K562 (cell line): ENCODE measurements around the gene IL6ST. TPM values are rescaled to one million over a fixed set of nuclear protein-coding genes. Genes with fewer than 3 reads are reported as not detected.

ENCODE experiments used
- ELK1 ChIP-seq: sonication (generic); formaldehyde crosslinking; IDR thresholded peaks from 2 replicates; pipeline ENCODE4 v1.8.1; 2022; ENCODE audit warnings: missing genetic modification reagents
- NELFE ChIP-seq: IDR thresholded peaks from 2 replicates; pipeline ENCODE4 v1.6.1; 2011; ENCODE audit warnings: mild to moderate bottlenecking; ENCODE audit not compliant: insufficient read depth, insufficient read length
- PHF8 ChIP-seq: fragments of 200-600 bp; sonication (generic); IDR thresholded peaks from 2 replicates; pipeline ENCODE4 v1.6.1; 2012; ENCODE audit warnings: mixed run types, mild to moderate bottlenecking, inconsistent platforms, low read length, moderate library complexity, borderline replicate concordance
- RUNX1 ChIP-seq: sonication (generic); IDR thresholded peaks from 2 replicates; pipeline ENCODE4 v1.6.1; 2016; ENCODE audit warnings: antibody characterized with exemption, low read depth
- TAF15 ChIP-seq: fragments of 200-400 bp; formaldehyde crosslinking; IDR thresholded peaks from 2 replicates; pipeline ENCODE4 v1.6.1; 2017; ENCODE audit warnings: mild to moderate bottlenecking, low read depth, low read length, moderate library complexity
- TRIM25 ChIP-seq: fragments of 450-650 bp; IDR thresholded peaks from 2 replicates; pipeline ENCODE4 v1.7.0; 2016; ENCODE audit warnings: borderline replicate concordance
- XRCC5 ChIP-seq: fragments of 200-400 bp; formaldehyde crosslinking; IDR thresholded peaks from 2 replicates; pipeline ENCODE4 v1.6.1; 2017; ENCODE audit warnings: low read depth, mild to moderate bottlenecking, low read length
- ZBTB40 ChIP-seq, 2 experiments: fragments of 450-650 bp in 1 of 2; sonication (generic) in 1 of 2; formaldehyde crosslinking in 1 of 2; IDR thresholded peaks; 2 replicates each; pipeline versions ENCODE4 v1.7.1 to v1.9.0; 2016 to 2022; ENCODE audit warnings: inconsistent platforms in 1 of 2, mild to moderate bottlenecking in 1 of 2, missing genetic modification reagents in 1 of 2
- ZNF280A ChIP-seq: fragments of 450-650 bp; IDR thresholded peaks from 2 replicates; pipeline ENCODE4 v1.6.1; 2018; ENCODE audit warnings: mild to moderate bottlenecking, low read depth; ENCODE audit not compliant: partially characterized antibody
- ZNF280B ChIP-seq: fragments of 250-450 bp; sonication (Bioruptor Pico); IDR thresholded peaks from 2 replicates; pipeline ENCODE4 v1.5.1; 2021; ENCODE audit warnings: mild to moderate bottlenecking
- polyA plus RNA-seq, 8 experiments: library from polyadenylated mRNA; depleted of rRNA in 4 of 8; stranded (reverse) in 5 of 8; unstranded in 3 of 8; fragments of >200 nt; fragmentation: Nextera tagmentation in 2 of 8; fragmentation: Illumina TruSeq in 1 of 8; extraction: Ambion mirVana in 2 of 8; extraction: Trizol in 1 of 8; gene quantifications; 2 replicates each; pipeline versions ENCODE4 v1.2.1 to v1.2.3, GENCODE V29; 2011 to 2014; ENCODE audit warnings: inconsistent platforms in 1 of 8, missing spikeins in 1 of 8
- total RNA-seq, 7 experiments: library from RNA; depleted of rRNA in 6 of 7; stranded (reverse); fragments of >200 nt in 6 of 7; fragmentation: Illumina TruSeq in 2 of 7; extraction: Trizol in 2 of 7; gene quantifications; 2 replicates each; pipeline versions ENCODE4 v1.2.1 to v1.2.3, GENCODE V29; 2011 to 2021; ENCODE audit warnings: low replicate concordance in 1 of 7

IL6ST gene
- total and polyA plus RNA-seq, 9 of the 15 experiments (the other 6 are each of a cell fraction or from before 2014, with no cell fraction given), result 2.0 to 27.0 (median 7.9) TPM

GRCh38 chr5:55911784-55912653 is 82.7 kb downstream of the IL6ST start (continued):
- TF ChIP-seq ZBTB40 (IDR thresholded peaks at IDR 0.05) (no peak), ZBTB40 (CRISPR knock-in tag; IDR thresholded peaks at IDR 0.05) (no peak), TRIM25 (no peak), PHF8 (no peak), ZNF280A (no peak), ELK1 (CRISPR knock-in tag) (no peak), TAF15 (no peak), XRCC5 (no peak), RUNX1 (no peak), NELFE (no peak), ZNF280B (CRISPR knock-in tag) (no peak)
